Brain microvascular endothelial cell (primary cell): Measurements from ENCODE around the gene COL27A1.

Source experiments
- DNase-seq: peaks from one replicate; pipeline ENCODE4 v3.0.0-alpha.2; 2020
- H3K27ac ChIP-seq: fragments of 250-450 bp; sonication (Bioruptor Pico); 2 replicates; pipeline ENCODE4 v1.5.1; 2020; ENCODE audit warnings: mild to moderate bottlenecking, moderate library complexity
- H3K27me3 ChIP-seq: fragments of 250-450 bp; sonication (Bioruptor Pico); replicated peaks from 2 replicates; pipeline ENCODE4 v1.5.1; 2020; ENCODE audit warnings: mild to moderate bottlenecking
- H3K36me3 ChIP-seq: fragments of 250-450 bp; sonication (Bioruptor Pico); replicated peaks from 2 replicates; pipeline ENCODE4 v1.5.1; 2020; ENCODE audit warnings: mild to moderate bottlenecking
- H3K4me3 ChIP-seq: 2 replicates; pipeline ENCODE4 v1.5.1; 2011; ENCODE audit warnings: low read depth, mild to moderate bottlenecking, control low read depth, low read length, moderate library complexity
- CTCF ChIP-seq: IDR thresholded peaks from 2 replicates; pipeline ENCODE4 v1.5.1; 2011; ENCODE audit warnings: low read depth, mild to moderate bottlenecking, moderate library complexity, low read length, control low read depth, inconsistent platforms; ENCODE audit errors: missing control alignments
- in situ Hi-C: cut with HindIII; loops from 2 replicates; pipeline ENCODE4 v1.10.0; 2017; ENCODE audit warnings: low sequenced_read_pairs, low pct_ligation_motif_present

Gene COL27A1

GRCh38 chr9:114285166-114285867 is 130.0 kb downstream of the COL27A1 start:
- DNase-seq = peak; percentile 88
- H3K27ac ChIP-seq = no peak overlapping the region
- H3K27me3 ChIP-seq = no peaks in the 10 kb centered on the region
- peak; percentile 40 for TF ChIP-seq CTCF
- in situ Hi-C loops = no loop called here
- H3K36me3 ChIP-seq = no peaks in the 10 kb centered on the region
- H3K4me3 ChIP-seq = no peak overlapping the region

DNA sequence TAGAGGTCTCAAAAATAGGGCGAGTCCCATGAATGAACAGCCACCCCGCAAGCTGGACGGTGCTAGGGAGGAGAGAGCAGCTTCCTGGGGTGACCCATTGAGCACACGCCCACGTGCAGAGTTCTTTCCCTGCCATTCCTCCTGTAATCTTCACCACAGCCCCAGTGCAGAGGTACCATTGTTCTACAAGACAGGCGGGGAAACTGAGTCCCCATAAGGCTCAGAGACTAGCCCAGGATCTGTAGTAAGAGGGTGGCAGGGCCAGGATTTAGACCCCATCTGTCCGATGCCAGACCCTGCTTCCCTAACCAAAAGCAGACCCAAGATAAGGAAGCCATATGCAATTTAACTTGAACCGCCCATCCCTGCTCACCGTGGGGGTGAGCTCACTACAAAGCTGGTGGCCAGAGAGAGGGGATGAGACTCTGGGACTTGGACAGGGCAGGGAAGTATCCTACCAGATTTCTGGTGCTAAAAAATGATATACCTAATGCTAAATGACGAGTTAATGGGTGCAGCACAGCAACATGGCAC is 130.9 kb downstream of the COL27A1 start:
- no peaks in the 10 kb centered on the region for H3K36me3 ChIP-seq
- in situ Hi-C loops = no loop called here
- no peak overlapping the region for H3K4me3 ChIP-seq
- no peaks in the 10 kb centered on the region for H3K27me3 ChIP-seq
- no peak overlapping the region for H3K27ac ChIP-seq
- no peak for TF ChIP-seq CTCF
- DNase-seq = no peak

- no peaks in the 10 kb centered on the region for H3K36me3 ChIP-seq
- no peak for DNase-seq
Observed at GRCh38 chr9:114287001-114287762, 131.8 kb downstream of the COL27A1 start.

GRCh38 chr9:114287763-114288192 is 132.4 kb downstream of the COL27A1 start:
- DNase-seq = no peak
- in situ Hi-C loops = no loop called here
- Histone ChIP-seq H3K27me3 (no peaks in the 10 kb centered on the region), H3K36me3 (no peaks in the 10 kb centered on the region), H3K27ac (no peak overlapping the region), H3K4me3 (no peak overlapping the region)
- TF ChIP-seq CTCF = no peak

More at GRCh38 chr9:114287001-114287762, 131.8 kb downstream of the COL27A1 start:
- in situ Hi-C loops = no loop called here
- no peak for TF ChIP-seq CTCF
- no peak overlapping the region for H3K27ac ChIP-seq
- no peaks in the 10 kb centered on the region for H3K27me3 ChIP-seq
- H3K4me3 ChIP-seq = no peak overlapping the region

- peak overlapping the region; percentile 15 for H3K27ac ChIP-seq
Observed at GRCh38 chr9:114288193-114289091, 133.1 kb downstream of the COL27A1 start.

More at GRCh38 chr9:114288193-114289091, 133.1 kb downstream of the COL27A1 start:
- no peaks in the 10 kb centered on the region for H3K27me3 ChIP-seq
- in situ Hi-C loops = no loop called here
- no peak overlapping the region for H3K4me3 ChIP-seq
- DNase-seq = peak; percentile 63
- H3K36me3 ChIP-seq = no peaks in the 10 kb centered on the region
- peak; percentile 20 for TF ChIP-seq CTCF
